GM12892 (cell line): Measurements from ENCODE around the gene NR5A1.

ENCODE experiments used
- POLR2A ChIP-seq: IDR thresholded peaks from 2 replicates; pipeline ENCODE4 v1.6.1; 2011; ENCODE audit warnings: low read depth, low read length, control low read depth
- POLR2AphosphoS5 ChIP-seq: IDR thresholded peaks from 2 replicates; pipeline ENCODE4 v1.6.1; 2011; ENCODE audit warnings: low read depth, low read length, control low read depth

DNA sequence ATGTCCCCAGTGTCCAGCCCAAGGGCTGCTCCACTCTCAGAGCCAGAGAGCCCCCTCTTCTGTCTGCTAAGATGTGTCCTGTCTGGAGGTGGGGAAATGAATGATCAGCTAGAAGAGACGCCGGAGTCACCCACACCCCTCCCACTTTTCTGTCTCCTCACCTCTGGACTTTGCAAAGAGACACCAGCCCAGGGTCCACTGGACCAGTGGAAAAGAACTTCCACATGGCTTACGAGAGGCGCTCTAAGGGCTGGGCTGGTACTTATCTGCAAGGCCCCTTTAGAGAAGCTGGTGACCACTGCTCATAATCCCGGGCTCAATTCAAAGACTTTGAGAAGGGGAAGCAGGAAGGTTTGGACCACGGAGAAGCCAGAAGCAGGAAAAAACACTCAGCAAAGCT, 9.2 kb downstream of the NR5A1 start:
- no peak for TF ChIP-seq POLR2AphosphoS5
- TF ChIP-seq POLR2A, result no peak
